ENCODE data around the gene ABO.
"Not testable (repeated sequence)": the region's sequence is repeated elsewhere in the genome, so short reads cannot be mapped to it uniquely, and the experiment has no call there.

The ABO gene

DNA sequence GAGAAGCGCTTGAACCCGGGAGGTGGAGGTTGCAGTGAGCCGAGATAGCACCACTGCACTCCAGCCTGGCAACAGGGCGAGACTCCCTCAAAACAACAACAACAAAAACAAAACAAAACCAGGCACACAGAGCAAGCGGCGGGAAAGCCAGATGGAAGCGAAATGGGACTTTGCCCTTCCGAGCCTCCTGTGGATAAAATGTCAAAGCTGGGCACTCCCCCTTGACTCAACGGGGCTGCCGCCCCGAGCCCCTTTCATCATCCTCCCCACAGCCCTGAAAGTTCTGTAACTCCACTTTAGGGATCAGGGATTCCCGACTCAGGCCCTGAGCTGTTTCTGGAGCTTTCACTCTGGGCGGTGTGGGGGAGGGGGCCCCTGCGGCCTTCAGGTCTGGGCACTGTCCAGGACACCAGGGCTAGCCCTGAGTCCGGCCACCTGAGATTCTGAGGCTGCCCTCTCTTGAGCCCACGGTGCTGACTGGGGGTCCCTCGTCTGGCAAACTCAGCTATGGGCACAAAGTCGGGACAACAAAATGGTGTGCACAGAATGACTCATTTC lies 35.4 kb downstream of the ABO start:
- no peak for DNase-seq

DNA sequence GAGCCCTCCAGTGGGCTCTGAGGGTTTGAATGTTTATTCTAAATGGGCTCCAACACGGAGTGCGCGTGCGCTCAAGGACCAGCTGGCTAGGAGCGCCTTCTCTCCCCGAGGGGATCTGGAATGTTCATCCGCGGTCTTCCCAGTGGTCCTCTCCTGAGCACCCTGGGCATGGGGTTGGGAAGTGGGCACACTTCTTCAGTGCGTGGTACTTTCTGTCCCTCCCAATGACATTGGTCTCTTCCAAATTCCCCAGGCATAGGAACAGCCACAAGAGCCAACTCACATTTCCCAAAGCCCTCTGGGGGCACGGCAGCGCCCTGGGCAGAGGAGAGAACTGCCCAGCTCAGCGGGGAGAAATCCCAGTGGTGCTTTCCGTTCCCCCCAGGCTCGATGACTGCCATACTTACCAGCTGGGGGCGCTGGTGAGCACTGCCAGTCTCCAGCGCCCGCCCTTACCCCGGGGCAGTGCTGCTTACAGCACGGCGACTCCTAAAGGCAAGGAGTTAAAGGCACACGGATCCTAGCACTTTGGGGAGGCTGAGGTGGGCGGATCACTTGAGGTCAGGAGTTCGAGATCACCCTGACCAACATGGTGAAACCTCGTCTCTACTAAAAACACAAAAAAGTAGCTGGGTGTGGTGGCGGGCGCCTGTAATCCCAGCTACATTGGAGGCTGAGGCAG lies 36.0 kb downstream of the ABO start:
- DNase-seq = peak; percentile 87

DNA sequence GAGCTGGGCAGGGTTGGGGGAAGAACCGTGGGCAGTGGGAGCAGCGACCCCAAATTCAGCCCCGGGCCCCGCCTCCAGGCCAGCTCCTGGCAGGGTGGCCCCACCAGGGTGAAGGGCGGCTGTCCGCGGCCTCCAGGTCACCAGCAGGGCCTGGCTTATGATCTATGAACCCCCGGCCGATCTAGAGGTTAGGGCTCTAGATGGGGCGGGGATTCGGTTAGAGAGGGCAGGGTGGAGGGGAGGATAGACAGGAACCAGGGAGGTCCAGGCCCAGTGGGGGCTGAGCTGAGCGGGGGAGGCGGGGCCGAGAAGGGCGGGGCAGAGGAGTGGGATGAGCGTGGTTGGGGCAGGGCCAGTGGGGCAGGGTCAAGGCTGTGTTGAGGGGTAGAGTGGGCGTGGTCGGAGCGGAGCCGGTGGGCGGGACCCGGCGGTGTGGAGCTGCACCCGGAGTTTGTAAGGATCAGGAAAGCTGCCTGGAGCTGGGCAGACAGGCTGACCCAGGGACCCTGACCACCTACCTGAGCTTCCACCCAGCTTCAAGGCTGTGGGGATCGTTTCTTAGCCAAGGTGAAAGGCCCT lies 36.6 kb downstream of the ABO start:
- peak; percentile 82 for DNase-seq

DNA sequence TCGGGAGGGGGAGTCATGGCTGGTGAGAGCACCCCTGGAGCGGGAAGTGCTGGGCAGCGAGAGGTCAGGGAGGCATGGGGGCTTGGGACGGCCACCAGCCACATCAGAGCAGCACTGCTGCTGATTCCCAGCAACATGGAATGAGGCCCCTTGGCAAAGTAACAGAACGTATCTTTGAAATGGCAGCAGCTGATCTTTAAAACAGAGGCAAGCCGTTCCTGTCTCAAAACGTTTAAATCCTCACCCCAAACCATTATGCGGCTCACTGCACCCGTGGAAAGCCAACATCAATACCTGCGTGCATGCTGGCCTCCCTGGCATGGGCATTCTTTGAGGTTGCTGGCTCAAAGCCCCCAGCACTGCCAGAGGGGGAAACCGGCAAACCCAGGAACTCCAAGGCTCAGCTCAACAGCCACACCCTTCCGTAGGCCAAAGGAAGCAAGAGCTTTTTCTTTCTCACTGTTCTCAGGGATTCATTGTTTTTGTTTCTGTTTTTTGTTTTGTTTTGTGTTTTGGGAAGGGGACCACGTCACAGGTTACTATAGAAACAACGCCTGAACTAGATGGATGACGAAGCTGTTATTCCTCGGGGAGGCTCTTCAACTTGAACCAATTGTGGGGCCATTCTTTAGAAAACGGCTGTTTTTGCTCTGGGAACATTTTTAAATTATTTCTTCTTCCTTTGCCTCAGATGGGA lies 37.8 kb downstream of the ABO start:
- no peak for DNase-seq

DNA sequence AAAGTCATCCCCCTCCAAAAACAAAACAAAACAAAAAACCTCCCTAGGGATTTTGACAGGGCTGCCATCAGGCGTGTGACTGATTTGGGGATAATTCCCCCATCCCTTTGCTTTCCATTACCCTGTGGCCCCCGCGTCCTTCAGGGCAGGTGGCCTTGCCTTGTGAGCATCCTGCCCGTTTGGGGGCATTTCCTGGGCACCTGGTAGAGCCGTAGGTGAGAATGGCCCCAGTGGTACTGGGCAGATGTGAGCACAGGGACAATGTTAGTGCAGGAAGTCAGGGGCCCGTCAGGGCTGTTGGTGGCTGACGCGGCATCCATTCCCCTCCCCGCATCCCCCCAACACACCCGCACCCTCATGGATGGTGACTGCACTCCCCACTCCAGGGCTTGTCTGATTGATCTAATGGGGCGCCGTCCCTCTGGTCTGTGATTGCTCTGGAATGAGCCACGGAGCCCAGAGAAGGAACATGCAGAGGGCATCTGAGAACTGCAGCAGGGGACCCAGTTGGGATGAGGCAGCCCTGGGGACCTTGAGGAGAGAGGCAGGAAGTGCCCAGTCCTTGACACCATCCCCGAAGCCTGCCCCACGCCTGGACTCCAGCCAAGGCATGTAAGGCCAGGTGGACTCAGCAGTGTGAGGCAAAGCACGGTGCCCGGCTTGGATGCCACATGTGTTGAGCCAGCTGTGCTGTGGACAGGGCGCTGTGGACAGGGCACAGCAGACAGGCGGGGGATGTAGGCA lies 38.5 kb downstream of the ABO start:
- not testable (repeated sequence) for DNase-seq

DNA sequence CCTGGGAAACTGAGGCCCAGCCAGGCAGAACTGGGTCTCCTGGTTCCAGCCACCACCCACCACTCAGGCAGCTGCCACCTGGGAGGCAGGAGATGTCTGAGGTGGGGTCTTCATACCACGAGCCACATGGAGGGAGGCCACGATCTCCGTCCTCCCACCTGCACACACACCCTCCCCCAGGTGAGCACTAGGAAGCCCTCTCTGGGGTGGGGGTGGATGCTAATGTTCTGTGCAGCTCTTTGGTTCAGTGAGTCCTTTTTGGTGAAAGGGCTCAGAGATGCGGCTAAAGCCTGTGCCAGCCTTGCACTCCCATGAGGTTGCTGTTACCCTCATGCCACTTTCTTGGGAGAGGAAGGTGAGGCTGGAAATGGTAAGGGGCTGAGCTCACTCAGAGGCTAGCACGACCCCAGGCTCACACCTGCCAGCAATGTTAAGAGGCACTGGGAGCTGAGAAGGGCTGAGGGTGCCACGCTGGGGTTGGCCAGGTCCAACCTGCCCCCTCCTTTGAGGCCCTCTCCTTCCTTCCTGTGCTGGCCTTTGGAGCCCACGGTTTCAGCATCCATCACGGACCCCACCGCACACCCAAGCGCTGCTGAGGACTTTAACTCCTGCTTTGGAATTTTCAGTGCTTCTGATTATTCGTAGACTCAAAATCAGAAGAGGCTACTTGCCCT lies 39.3 kb downstream of the ABO start:
- DNase-seq = no peak

DNA sequence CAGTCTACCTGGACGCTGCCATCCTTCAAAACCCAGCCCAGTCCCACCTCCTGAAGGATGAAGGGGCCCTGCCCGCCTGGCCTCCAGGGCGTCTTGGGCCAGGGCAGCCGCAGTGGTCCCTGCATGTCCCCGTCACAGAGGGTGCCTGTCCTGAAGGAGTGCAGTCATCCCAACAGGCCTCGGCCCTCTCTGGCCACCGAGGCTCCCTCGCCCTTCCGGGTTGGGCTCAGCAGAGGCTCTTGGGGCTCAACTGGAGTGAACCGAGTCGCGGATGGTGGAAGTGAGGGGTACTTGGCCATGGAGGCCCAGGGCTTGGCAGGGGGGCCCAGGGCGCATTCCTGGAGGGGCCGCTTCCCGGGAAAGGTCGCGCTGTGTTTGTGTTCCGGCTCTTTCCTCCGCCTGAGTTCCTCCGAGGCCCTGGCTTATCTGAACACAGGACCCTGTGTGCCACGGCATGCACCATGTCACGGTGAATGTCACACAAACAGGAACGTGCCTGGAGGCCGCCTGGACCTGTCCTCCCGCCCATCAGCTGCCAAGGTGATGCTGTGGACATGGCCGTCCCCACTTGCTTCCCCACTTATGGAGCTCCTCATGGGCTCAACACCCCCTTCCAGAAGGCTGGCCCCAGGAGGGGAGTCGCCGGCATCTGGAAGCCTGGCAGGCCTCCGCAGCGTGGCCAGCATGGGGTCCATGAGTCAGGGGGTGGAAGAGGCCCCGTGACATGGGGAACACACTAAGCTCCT lies 40.3 kb downstream of the ABO start:
- DNase-seq = no peak

DNA sequence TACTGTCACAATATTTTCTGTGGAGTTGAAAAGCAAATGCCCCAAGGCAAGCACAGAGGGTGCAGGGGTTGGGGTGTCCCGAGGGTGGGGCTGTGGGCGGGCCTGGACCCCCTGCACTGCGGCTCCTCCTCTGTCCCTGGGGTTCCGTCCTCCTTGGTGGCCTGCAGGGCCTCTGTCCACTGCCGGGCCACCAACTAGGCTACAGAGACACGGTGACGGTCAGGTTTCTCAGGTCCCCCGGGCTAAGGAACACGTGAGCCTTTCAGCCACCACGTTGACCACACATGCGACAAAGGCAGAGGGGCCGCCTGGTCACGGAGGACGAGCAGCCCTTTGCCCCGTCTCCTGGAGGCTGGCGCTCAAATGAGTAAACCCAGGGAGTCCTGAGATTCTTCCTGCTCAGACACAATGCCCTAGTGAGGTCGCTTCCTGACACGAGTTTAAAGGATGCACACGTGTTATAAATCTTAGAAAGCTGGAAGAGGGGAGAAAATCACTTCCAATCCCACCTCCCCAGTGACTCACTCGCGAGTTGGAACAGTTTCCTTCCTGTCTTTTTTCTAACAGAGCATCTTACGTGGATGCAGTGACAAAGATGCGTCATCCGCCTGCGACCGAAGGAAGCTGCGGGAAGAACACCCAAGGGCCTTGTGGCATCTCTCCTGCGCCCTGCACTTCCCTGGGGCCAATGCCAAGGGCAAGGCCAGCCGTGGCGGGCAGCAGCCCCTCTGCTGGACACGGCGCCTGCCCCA lies 41.1 kb downstream of the ABO start:
- DNase-seq = no peak

DNA sequence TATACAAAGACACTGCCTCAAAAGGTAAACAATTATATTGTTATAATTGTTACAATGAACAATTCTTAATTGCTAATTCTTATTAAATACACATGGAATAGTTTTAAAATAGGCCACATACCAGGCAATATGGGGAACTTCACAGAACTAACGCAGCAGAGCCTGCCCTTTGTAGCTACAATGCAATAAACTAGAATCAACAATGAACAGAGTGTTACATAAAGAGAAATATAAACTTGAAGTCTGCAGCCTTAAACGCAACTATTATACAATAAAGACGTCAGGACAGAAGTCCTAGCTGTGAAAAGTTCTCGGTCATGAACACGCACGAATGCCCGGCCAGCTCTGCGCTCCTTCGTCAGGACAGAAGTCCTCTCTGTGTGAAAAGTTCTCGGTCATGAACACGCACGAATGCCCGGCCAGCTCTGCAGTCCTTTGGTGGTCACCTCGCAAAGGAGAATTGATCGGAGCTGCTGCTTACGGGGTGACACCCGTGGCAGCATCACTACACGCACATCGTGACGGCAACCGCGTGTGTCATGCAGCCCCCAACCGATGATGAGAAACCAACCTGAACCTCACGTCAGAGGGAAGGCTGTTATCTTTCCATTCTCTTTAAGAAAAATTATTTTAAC lies 43.0 kb downstream of the ABO start:
- DNase-seq = not testable (repeated sequence)

DNA sequence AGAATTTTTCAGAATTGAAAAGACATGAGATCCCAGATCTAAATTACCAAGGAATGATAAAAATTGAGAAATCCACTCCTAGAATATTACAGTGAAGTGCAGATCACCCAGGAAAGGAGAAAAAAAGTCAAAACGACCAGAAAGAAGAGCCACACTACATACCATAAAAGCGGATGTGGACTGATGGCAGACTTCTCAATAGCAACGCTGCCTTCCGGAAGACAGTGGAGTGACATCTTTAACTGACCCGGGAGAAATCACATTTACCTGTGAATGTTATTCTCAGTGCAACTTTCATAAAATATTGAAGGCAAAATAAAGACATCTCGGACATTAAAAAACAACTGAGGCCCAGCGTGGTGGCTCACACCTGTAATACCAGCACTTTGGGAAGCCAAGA lies 44.5 kb downstream of the ABO start:
- DNase-seq = not testable (repeated sequence)

DNA sequence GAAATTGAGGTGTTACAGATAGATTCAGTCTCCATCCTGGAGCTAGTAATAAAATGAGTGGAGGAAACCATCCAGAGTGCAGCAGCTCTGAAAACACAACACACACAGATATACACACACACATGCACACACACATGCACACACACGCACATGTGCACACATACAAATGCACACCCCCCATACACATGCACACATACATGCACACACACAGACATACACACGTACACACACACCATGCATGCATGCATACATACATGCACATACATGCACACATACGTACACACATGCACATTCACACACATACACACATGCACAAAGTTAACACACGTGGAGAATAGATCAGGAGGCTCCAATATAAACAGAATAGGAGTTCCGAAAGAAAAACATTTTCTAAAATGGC lies 44.9 kb downstream of the ABO start:
- no peak for DNase-seq

DNA sequence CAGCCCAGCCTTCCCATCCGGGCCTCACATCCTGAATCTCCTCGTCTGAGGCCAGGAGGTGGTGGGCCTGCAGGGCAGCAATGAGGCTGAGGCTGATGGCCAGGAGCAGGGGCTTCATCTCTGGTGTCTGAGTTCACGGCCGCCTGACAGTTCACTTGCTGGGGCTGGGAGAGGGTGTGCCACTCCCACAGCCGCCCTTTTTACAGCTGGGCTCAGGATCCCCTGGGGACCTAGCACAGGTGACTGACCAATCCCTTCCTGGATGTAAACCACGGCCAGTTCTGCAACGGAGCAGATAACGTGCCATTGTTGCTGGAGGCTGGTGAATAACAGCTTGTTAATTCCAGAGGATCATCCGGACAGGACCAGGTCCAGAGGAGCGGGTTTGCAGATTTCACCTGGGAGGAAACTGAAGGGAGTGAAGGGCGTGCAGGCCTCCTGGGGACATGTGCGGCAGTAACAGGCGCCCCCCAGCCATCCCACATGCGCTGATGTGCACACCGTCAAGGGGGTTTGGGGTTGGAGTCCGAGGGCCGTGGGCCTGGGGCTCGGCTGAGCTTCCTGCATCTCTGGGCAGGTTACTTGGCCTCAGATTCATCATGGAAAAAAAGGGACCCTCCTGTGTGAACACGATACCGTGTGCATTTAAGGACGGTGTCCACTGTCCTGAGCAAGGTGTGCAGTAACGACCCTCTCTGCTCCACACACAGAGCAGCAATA lies 46.4 kb downstream of the ABO start:
- not testable (repeated sequence) for DNase-seq

DNA sequence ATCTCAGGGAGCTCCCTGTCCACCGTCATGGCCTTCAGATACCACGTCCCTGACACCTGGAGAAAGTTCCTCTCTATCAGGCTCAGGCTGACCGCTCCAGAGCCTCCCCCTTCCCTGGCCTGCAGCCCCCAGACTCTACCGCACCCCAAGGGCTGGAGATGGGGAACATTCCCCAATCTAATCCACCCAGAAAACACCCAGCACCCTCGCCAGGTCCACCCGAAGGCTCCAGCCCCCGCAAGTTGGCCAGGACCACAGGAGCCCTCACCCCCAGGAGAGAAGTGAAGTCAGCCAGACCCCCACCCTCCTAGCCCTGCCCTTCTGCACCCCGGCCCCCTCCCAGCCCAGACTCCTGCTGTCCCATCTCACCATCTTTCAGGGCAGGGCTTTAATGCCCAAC lies 47.0 kb downstream of the ABO start:
- DNase-seq = not testable (repeated sequence)

DNA sequence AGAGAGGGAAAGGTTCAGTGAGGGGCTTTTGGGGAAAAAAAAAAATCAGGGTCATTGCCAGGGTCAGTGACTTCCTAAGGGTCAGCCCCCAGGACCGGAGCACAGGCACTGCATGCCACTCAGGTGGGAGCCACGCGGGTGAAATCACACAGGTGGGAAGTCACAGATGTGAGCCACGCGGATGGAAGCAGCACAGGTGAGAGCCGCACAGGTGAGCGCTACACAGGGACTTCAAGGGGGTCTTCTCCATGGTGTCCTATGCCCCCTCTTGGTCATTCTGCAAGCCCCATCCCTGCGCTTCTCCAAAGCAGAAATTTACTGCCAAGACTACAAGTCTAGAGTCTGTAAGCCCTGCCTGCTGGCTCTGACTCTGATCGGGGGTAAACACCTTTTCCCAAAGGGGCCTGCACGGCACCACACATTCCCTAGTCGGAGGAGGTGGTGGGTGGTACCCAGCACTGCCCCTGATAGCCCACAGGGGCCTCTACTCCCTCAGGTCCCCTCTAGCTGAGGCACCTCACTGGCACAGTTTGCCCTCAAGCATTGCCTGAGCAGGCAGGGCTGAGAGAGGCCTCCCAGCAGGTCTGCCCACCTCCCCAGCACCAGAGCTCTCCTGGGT lies 47.6 kb downstream of the ABO start:
- no peak for DNase-seq

DNA sequence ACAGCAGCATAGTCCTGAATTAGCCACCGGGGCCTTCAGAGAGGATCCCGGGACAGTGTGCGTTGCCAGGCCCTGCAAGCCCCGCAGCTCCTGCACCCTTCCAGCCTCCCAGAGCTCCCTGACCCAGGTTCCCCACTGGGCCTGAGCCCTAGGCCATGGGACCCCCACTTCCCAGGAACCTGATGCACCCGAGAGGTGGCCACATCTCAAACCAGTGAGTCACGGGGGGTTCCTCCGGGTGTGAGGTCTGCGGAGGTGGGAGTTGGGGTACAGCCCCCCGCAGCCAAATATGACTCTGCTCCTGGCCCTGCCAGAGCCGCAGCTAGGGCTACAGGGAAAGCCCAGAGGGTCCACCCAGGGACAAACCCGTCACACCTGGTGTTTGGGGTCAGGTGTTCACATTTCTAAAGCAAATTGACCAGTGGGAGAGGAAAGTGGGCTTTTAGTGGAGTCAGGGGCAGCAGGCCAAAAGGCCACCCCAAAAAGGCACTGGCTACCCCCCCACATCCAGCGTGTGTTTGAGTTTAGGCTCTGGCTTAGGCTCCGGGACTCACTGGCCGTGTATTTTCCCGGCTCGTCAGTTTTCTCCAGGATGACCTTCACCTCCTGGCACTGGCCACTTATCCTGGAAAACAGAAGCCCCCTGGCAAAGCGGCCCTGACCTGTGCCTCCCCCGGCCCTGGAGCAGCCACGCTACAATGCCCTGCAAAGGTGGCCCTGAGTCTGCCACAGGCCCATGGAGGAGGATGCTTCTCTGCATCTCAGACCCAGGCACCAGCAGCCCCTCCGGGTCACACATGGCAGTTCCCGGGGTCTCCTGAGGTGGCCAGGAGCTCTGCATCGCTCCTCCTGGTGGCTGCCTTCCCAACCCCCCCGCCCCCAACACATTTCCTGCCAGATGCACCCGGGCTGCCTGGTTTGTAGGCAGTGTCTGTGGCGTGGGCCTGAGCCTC lies 48.5 kb downstream of the ABO start:
- no peak for DNase-seq

DNA sequence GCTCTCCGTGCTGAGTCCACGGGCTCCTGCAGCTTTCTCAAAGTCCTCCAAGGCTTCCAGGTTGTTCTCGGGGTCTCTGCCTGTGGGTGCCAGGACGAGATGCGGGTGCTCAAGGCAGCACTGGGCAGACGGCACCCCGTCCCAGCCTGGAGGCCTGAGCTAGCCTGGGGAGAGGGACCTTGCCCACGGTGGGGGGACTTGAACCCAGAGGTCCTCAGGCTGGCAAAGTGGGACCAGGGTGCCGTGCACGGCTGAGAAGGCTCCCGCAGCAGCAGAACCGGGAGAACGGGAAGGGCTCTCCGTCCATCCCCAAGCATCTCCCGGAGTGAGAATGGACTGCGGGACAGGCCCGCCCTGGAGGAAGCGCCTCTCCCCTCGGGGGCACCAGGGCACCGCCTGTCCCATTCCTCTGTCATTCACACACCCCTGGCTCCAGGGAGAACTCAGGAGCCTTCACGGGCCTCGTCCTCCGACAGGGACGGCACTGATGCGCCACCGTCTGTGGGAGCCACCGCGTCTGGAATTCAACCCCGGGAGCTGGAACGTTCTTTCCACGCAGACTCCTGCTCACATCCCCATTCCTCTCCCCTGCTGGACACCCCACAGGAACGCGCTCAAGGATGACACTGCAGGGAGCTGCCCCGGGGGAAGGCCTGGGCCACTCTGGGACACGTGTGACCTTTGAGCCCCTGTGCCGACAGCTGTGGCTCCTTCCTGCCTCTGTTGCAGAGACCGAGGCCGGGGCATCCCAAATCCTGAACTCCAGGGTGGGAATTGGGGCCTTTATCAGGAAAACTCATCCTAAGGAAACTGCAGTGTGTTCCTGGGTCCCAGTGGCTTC lies 49.6 kb downstream of the ABO start:
- DNase-seq = no peak

DNA sequence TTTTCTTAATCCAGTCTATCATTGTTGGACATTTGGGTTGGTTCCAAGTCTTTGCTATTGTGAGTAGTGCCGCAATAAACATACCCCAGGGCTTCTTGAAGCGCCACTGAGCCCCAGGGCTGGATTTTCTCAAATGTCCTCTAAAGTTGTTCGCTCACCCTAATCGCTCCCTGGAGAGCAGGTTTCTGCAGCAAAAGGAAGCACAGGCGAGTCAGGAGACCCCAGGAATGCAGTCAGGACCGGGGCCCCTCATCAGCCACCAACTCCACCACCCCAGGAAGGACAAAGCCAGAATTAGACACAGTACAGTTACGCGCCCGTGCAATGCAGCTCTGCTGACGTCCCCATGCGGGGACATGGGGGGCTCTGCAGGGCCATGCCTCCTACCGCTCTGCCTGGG lies 50.2 kb downstream of the ABO start:
- DNase-seq = no peak

Data from NCI-H226 (cell line).